ENCODE results near the gene VIL1. TPM values are rescaled to one million over a fixed set of nuclear protein-coding genes. Genes with fewer than 3 reads are reported as not detected.

The VIL1 gene
- total RNA-seq, 3 donors from 2014 or later, result 0.11 to 0.24 (median 0.23) TPM

- H3K27me3 Mint-ChIP-seq (ENCODE audit: low read depth), result no peaks in the 10 kb centered on the region
- no peaks in the 10 kb centered on the region for H3K36me3 Mint-ChIP-seq (ENCODE audit: insufficient read depth)
- no peak for DNase-seq
- peaks cover 11% of the 10 kb centered on the region for H3K4me1 Mint-ChIP-seq (ENCODE audit: low read depth)
- ATAC-seq, result no peak
- no peak overlapping the region for H3K4me3 Mint-ChIP-seq
- H3K9me3 Mint-ChIP-seq, result no peaks in the 10 kb centered on the region
Observed at GRCh38 chr2:218389333-218390150, 29.4 kb upstream of the VIL1 start.

GRCh38 chr2:218391202-218391601, 27.7 kb upstream of the VIL1 start:
- no peak for ATAC-seq
- DNase-seq, result no peak
- H3K9me3 Mint-ChIP-seq, result no peaks in the 10 kb centered on the region
- H3K27me3 Mint-ChIP-seq (ENCODE audit: low read depth), result no peaks in the 10 kb centered on the region
- no peaks in the 10 kb centered on the region for H3K36me3 Mint-ChIP-seq (ENCODE audit: insufficient read depth)
- H3K4me3 Mint-ChIP-seq, result no peak overlapping the region
- H3K4me1 Mint-ChIP-seq (ENCODE audit: low read depth), result peaks cover 21% of the 10 kb centered on the region

GRCh38 chr2:218392459-218392858, 26.5 kb upstream of the VIL1 start:
- H3K9me3 Mint-ChIP-seq, result no peaks in the 10 kb centered on the region
- H3K36me3 Mint-ChIP-seq (ENCODE audit: insufficient read depth), result no peaks in the 10 kb centered on the region
- DNase-seq (no peak), ATAC-seq (no peak)
- H3K4me1 Mint-ChIP-seq (ENCODE audit: low read depth), result peaks cover 29% of the 10 kb centered on the region
- H3K27me3 Mint-ChIP-seq (ENCODE audit: low read depth), result no peaks in the 10 kb centered on the region
- H3K4me3 Mint-ChIP-seq, result no peak overlapping the region

GRCh38 chr2:218392891-218393462, 25.9 kb upstream of the VIL1 start:
- no peaks in the 10 kb centered on the region for H3K36me3 Mint-ChIP-seq (ENCODE audit: insufficient read depth)
- H3K9me3 Mint-ChIP-seq, result no peaks in the 10 kb centered on the region
- H3K27me3 Mint-ChIP-seq (ENCODE audit: low read depth), result no peaks in the 10 kb centered on the region
- no peak overlapping the region for H3K4me3 Mint-ChIP-seq
- ATAC-seq (no peak), DNase-seq (no peak)
- H3K4me1 Mint-ChIP-seq (ENCODE audit: low read depth), result peaks cover 35% of the 10 kb centered on the region

GRCh38 chr2:218393750-218394290, 25.1 kb upstream of the VIL1 start:
- no peaks in the 10 kb centered on the region for H3K27me3 Mint-ChIP-seq (ENCODE audit: low read depth)
- peaks cover 36% of the 10 kb centered on the region for H3K4me1 Mint-ChIP-seq (ENCODE audit: low read depth)
- H3K36me3 Mint-ChIP-seq (ENCODE audit: insufficient read depth), result no peaks in the 10 kb centered on the region
- H3K9me3 Mint-ChIP-seq, result no peaks in the 10 kb centered on the region
- ATAC-seq, result no peak
- no peak for DNase-seq
- H3K4me3 Mint-ChIP-seq, result no peak overlapping the region

- Mint-ChIP-seq H3K4me1 (ENCODE audit: low read depth) (peaks cover 36% of the 10 kb centered on the region), H3K9me3 (no peaks in the 10 kb centered on the region), H3K36me3 (ENCODE audit: insufficient read depth) (no peaks in the 10 kb centered on the region), H3K4me3 (no peak overlapping the region), H3K27me3 (ENCODE audit: low read depth) (no peaks in the 10 kb centered on the region)
- DNase-seq (no peak), ATAC-seq (no peak)
Observed at GRCh38 chr2:218394298-218395089, 24.4 kb upstream of the VIL1 start.

- Mint-ChIP-seq H3K4me1 (ENCODE audit: low read depth) (peaks cover 36% of the 10 kb centered on the region), H3K4me3 (no peak overlapping the region), H3K27me3 (ENCODE audit: low read depth) (no peaks in the 10 kb centered on the region), H3K36me3 (ENCODE audit: insufficient read depth) (no peaks in the 10 kb centered on the region), H3K9me3 (no peaks in the 10 kb centered on the region)
- DNase-seq (no peak), ATAC-seq (no peak)
Observed at GRCh38 chr2:218395090-218395444, 23.9 kb upstream of the VIL1 start.

GRCh38 chr2:218395456-218395825, 23.5 kb upstream of the VIL1 start:
- no peaks in the 10 kb centered on the region for H3K36me3 Mint-ChIP-seq (ENCODE audit: insufficient read depth)
- peaks cover 36% of the 10 kb centered on the region for H3K4me1 Mint-ChIP-seq (ENCODE audit: low read depth)
- no peaks in the 10 kb centered on the region for H3K9me3 Mint-ChIP-seq
- DNase-seq, result no peak
- ATAC-seq, result no peak
- no peaks in the 10 kb centered on the region for H3K27me3 Mint-ChIP-seq (ENCODE audit: low read depth)
- H3K4me3 Mint-ChIP-seq, result peak overlapping the region; percentile 79

- peaks cover 36% of the 10 kb centered on the region for H3K4me1 Mint-ChIP-seq (ENCODE audit: low read depth)
- H3K27me3 Mint-ChIP-seq (ENCODE audit: low read depth), result no peaks in the 10 kb centered on the region
- peak; percentile 63 to 69 for ATAC-seq
- H3K36me3 Mint-ChIP-seq (ENCODE audit: insufficient read depth), result no peaks in the 10 kb centered on the region
- peak overlapping the region; percentile 89 for H3K4me3 Mint-ChIP-seq
- no peaks in the 10 kb centered on the region for H3K9me3 Mint-ChIP-seq
- DNase-seq, result peak; percentile 92
Observed at GRCh38 chr2:218395826-218396687, 22.9 kb upstream of the VIL1 start.

- Mint-ChIP-seq H3K27me3 (ENCODE audit: low read depth) (no peaks in the 10 kb centered on the region), H3K9me3 (no peaks in the 10 kb centered on the region), H3K4me1 (ENCODE audit: low read depth) (peaks cover 41% of the 10 kb centered on the region), H3K4me3 (peak overlapping the region; percentile 89), H3K36me3 (ENCODE audit: insufficient read depth) (no peaks in the 10 kb centered on the region)
- DNase-seq, result peak; percentile 43
- ATAC-seq, result no peak
Observed at GRCh38 chr2:218396688-218397462, 22.0 kb upstream of the VIL1 start.

- H3K4me1 Mint-ChIP-seq (ENCODE audit: low read depth), result peaks cover 41% of the 10 kb centered on the region
- no peaks in the 10 kb centered on the region for H3K36me3 Mint-ChIP-seq (ENCODE audit: insufficient read depth)
Observed at GRCh38 chr2:218397463-218397819, 21.5 kb upstream of the VIL1 start.

GRCh38 chr2:218397820-218398436, 21.0 kb upstream of the VIL1 start:
- Mint-ChIP-seq H3K4me1 (ENCODE audit: low read depth) (peaks cover 42% of the 10 kb centered on the region), H3K4me3 (peak overlapping the region; percentile 89)
- no peak for ATAC-seq

More at GRCh38 chr2:218397463-218397819, 21.5 kb upstream of the VIL1 start:
- Mint-ChIP-seq H3K4me3 (peak overlapping the region; percentile 89), H3K27me3 (ENCODE audit: low read depth) (no peaks in the 10 kb centered on the region), H3K9me3 (no peaks in the 10 kb centered on the region)
- no peak for ATAC-seq
- DNase-seq, result no peak

More at GRCh38 chr2:218397820-218398436, 21.0 kb upstream of the VIL1 start:
- Mint-ChIP-seq H3K36me3 (ENCODE audit: insufficient read depth) (no peaks in the 10 kb centered on the region), H3K27me3 (ENCODE audit: low read depth) (no peaks in the 10 kb centered on the region), H3K9me3 (no peaks in the 10 kb centered on the region)
- peak; percentile 13 for DNase-seq
